Hair follicle dermal papilla cell (primary cell): ENCODE results near the gene ARHGAP6. TPM values are rescaled to one million over a fixed set of nuclear protein-coding genes. Genes with fewer than 3 reads are reported as not detected.

ENCODE experiments used
- small RNA-seq: library from RNA; depleted of rRNA; stranded (forward); fragments of <200 nt; gene quantifications from one replicate; pipeline ENCODE3, GENCODE V24; 2012
- total RNA-seq: library from RNA; depleted of rRNA; stranded (reverse); fragments of >200 nt; gene quantifications from 2 replicates; pipeline ENCODE4 v1.2.3, GENCODE V29; 2012

ARHGAP6 gene
- 0.97 and 1.1 TPM in 2 replicates for total RNA-seq

GRCh38 chrX:11665168-11666111 is at the start of gene ARHGAP6:
Gene ARHGAP6 (minus strand): TSS chrX:11665920. CDS start chrX:11664828, 1,092 bp downstream.

GRCh38 chrX:11293113-11293512 is 372.6 kb downstream of the ARHGAP6 start, which contains the start of gene AMELX:
Gene AMELX (plus strand): TSS chrX:11293413. CDS start chrX:11294789, 1,376 bp downstream.

GRCh38 chrX:11111037-11111851 is 554.5 kb downstream of the ARHGAP6 start, which contains the start of gene HCCS:
Gene HCCS (plus strand): TSS chrX:11111332. CDS start chrX:11112061, 729 bp downstream.

Small RNA genes lying within 50 kb of the gene (small RNA-seq; reads per million reads assigned to genes)
- not detected for gene MIR548AX
- gene RF00019, result not detected
- not detected for gene RF02271

Other genes starting within 250 kb of the ARHGAP6 start
- 21.7 and 22.2 TPM in 2 replicates for gene MSL3, start 92.3 kb upstream of the ARHGAP6 start, total RNA-seq